Coronary artery (tissue), 2 donors: ENCODE measurements around the gene TLR1.

Experiments
- DNase-seq: peaks from one replicate; pipeline ENCODE4 v3.0.0-alpha.2; 2017; ENCODE audit warnings: low spot score
- H3K27ac ChIP-seq, 2 donors: fragments of 200-600 bp; sonication (generic); one replicate each; pipeline ENCODE4 v1.5.1; 2016 to 2019
- H3K4me3 ChIP-seq: fragments of 200-600 bp; sonication (generic); 2 replicates; pipeline ENCODE4 v1.5.1; 2016; ENCODE audit warnings: mild to moderate bottlenecking, moderate library complexity
- CTCF ChIP-seq: fragments of 200-600 bp; sonication (generic); IDR thresholded peaks from one replicate; pipeline ENCODE4 v1.5.1; 2019; ENCODE audit warnings: antibody characterized with exemption

Gene TLR1

GRCh38 chr4:38805530-38806145 is 1.0 kb upstream of the TLR1 start:
- TF ChIP-seq CTCF, result no peak
- no peak for DNase-seq
- Histone ChIP-seq H3K4me3 (peak overlapping the region; percentile 61), H3K27ac (peak overlapping the region; percentile 51 to 81)

DNA sequence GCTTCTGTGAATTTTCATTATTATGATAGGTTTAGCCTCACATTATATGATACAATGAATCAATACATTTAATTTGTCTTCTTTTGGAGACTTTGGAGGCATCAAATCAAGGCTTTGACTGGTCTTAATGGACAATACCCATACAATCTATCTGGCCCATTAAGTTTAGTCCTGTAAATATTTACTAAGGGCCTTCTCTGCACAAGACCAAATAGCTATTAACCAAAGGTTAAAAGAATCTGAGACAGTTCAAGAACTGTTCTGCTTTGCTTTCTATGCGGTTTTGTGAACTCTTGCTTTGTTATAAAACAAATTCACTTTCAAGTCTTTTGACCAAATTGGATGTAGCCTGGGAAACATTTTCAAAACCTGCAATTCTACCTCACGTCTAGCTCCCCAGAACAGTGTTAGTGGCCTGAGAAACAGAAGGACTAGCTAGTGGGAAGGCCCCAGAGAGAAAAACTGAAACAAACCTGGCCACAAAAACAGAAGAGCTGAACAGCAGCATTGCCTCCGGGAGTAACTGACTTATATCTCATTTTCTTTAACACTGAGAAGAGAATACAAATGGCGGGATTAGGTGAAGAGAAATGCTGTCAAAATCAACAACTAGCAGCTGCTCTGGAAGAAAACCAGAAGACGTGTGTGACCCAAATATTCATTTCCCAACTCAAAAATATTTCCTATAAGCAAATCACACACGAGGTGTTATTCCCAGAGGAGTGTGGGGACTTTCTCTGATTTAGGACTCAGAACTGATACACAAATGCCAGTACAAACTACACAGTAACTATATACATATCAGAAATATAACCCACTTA is 548 bp downstream of the TLR1 start:
- no peak for TF ChIP-seq CTCF
- Histone ChIP-seq H3K27ac (peak overlapping the region; percentile 51 to 81), H3K4me3 (peak overlapping the region; percentile 61)
- no peak for DNase-seq

- no peak for TF ChIP-seq CTCF
- no peak for DNase-seq
- H3K27ac ChIP-seq, result peak overlapping the region in 1 of 2 donors; percentile 52
- peak overlapping the region; percentile 51 for H3K4me3 ChIP-seq
Measured at GRCh38 chr4:38802561-38803355, 1.8 kb downstream of the TLR1 start.

DNA sequence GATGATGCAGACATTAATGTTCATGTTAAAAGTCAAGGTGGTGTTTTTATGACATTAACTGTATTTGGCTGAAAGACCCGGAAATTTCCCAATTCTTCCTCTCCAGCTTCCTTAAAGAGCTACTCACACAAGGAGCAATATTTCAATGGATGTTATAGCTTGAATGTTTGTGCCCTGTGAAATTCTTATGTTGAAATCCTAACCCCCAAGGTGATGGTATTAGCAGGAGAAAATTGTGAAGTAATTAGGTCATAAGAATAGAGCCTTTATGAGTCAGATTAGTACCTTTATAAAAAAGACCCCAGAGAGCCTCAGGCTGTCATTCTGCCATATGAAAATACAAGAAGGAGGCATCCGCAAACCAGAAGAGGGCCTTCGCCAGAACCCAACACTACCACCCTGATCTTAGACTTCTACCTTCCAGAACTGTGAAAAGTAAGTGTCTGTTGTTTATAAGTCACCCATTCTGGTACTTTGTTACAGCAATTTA is 3.6 kb downstream of the TLR1 start:
- H3K4me3 ChIP-seq, result peak overlapping the region; percentile 24
- DNase-seq, result no peak
- H3K27ac ChIP-seq, result no peak overlapping the region
- no peak for TF ChIP-seq CTCF

- no peak for DNase-seq
- Histone ChIP-seq H3K4me3 (peak overlapping the region; percentile 24), H3K27ac (no peak overlapping the region)
- TF ChIP-seq CTCF, result no peak
Measured at GRCh38 chr4:38800366-38800765, 4.2 kb downstream of the TLR1 start.

DNA sequence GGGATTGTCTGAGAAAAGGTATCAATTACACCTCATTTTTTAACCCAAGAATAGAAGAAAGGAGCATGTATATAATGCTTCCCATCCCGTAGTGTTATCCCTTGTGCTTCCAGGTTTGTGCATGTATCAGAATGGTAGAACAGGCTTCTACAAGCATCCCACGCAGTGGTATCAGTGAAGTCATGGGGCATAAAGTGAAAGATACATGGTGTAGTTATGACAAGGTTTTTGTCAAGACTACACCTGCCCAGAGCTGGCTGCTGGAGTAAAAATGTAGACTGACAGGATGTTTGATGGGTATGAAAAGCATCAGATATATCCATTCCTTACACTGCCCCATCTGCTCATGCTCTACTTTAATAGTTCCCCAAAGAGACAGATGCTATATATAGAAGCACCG is 9.5 kb downstream of the TLR1 start:
- Histone ChIP-seq H3K27ac (no peak overlapping the region), H3K4me3 (no peak overlapping the region)
- no peak for DNase-seq
- no peak for TF ChIP-seq CTCF
